Astrocyte of the cerebellum (primary cell): ENCODE data around the gene CRACR2A.

Source experiments
- DNase-seq: peaks from one replicate; pipeline ENCODE4 v3.0.0-alpha.2; 2011; ENCODE audit warnings: low read depth
- H3K4me3 ChIP-seq: 2 replicates; pipeline ENCODE4 v1.5.1; 2011; ENCODE audit warnings: mild to moderate bottlenecking, low read depth, low read length, moderate library complexity
- CTCF ChIP-seq: IDR thresholded peaks from 2 replicates; pipeline ENCODE4 v1.5.1; 2012; ENCODE audit warnings: low read length, low read depth, moderate library complexity, mild to moderate bottlenecking; ENCODE audit errors: missing control alignments
- in situ Hi-C: cut with HindIII; loops from 2 replicates; pipeline ENCODE4 v1.10.0; 2017; ENCODE audit warnings: low sequenced_read_pairs

CRACR2A gene

GRCh38 chr12:3603576-3603975, 149.3 kb downstream of the CRACR2A start:
- no peak for TF ChIP-seq CTCF
- in situ Hi-C loops: loop anchor here (10.0 kb wide), 1 partner anchor 81 kb away; no protein-coding TSS in a partner anchor
- H3K4me3 ChIP-seq: no peak overlapping the region
- no peak for DNase-seq

DNA sequence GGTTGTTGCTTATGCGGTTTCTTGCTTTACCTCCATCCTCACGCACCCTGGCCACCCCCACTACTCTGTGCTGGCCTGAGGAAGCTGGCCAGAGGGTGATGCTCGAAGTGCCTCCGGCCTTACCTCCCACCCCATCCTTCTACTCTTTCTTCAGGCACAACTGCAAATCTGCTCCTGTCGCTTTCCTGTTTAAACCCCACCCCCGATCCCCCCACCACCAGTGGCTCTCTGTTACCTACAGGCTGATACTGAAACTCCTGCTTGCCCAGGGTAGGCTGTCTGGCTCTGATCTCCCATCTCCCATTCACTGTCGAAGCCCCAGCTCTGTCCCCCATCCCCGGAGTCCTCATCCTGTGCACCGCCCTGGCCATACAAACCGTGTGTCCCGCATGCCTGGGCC, 150.4 kb downstream of the CRACR2A start:
- no peak overlapping the region for H3K4me3 ChIP-seq
- TF ChIP-seq CTCF: no peak
- in situ Hi-C loops: loop anchor here (10.0 kb wide), 1 partner anchor 82 kb away; no protein-coding TSS in a partner anchor
- no peak for DNase-seq

DNA sequence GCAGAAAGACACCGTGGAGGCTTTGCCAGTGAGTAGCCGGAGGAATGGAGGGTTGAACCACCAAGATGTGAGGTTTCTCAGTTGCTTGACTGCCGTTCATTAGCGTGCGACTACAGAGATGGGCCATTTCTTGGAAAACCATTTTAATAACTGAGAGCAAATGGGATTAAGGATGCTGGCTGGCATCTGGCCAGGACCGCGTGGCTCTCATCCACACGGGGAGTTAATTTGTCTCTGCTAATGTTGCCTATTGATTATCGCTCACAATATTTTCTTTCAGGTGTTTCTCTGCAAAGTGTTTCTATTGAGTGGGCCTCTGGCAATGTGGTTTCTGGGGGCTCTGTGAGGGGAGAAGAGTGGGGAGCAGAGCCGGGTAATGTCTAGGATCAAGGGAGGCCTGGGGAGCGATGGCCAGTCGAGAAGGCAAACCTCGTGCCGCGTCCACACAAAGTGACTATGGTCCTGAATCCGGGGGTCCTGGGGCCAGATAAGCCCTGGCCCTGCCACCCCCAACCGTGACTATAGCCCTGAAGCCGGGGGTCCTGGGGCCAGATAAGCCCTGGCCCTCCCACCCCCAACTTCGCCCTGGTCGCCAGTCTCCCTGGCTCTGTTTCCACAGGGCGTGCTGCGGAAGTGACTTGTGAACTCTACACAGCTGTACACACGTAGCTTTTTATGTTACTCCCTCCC, 151.3 kb downstream of the CRACR2A start:
- no peak for TF ChIP-seq CTCF
- in situ Hi-C loops: loop anchor here (10.0 kb wide), 1 partner anchor 83 kb away; no protein-coding TSS in a partner anchor
- DNase-seq: no peak
- no peak overlapping the region for H3K4me3 ChIP-seq

- no peak for TF ChIP-seq CTCF
- H3K4me3 ChIP-seq: no peak overlapping the region
- in situ Hi-C loops: loop anchor here (10.0 kb wide), 1 partner anchor 84 kb away; no protein-coding TSS in a partner anchor
- DNase-seq: no peak
Observed at GRCh38 chr12:3600951-3601350, 152.0 kb downstream of the CRACR2A start.

GRCh38 chr12:3600039-3600720, 152.7 kb downstream of the CRACR2A start:
- H3K4me3 ChIP-seq: no peak overlapping the region
- in situ Hi-C loops: loop anchor here (10.0 kb wide), 1 partner anchor 85 kb away; no protein-coding TSS in a partner anchor
- TF ChIP-seq CTCF: no peak
- DNase-seq: no peak

DNA sequence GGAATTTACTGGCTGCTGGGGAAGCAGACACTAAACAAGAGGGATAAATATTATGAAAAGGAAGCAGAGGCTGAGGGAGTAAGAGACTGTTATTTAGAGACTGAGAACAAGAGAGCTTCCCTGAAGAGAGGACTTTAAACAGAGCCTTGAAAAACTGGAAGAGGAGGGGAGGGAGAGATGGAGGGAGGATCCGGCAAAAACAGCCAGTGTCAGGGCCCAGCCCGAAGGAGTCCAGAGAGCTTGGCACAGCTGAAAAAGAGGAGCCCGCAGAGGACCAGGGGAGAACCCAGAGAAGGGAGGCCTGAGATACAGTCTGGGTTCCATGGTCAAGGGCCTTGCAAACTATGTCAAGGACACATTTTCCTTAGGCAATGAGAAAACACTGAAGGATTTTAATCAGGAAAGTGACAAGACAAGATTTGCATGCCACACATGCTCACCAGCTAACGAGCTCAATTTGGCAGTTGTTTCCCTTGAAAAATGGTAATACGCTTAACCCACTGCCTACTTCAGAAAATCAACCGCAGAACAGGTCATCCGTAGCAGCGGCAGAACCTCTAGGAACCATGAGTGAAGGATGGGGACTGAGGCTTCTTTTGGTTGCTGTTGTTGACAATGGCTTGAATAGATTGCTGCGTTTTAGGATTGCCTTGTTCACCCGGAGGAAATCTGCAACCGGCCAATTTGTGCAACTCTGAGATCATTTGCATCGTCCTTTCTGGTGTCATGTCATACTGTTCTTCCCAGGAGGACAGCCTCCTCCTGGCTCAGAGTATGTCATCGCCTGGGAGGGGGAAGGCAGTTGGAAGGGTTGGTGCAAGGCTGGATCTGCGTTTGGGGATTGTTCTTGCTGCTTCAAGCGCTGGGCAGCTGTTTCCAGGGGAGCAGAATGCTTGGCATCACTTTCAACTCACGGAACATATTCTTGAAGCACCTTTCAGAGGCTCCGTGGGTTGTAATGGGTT, 153.7 kb downstream of the CRACR2A start:
- DNase-seq: no peak
- H3K4me3 ChIP-seq: no peak overlapping the region
- no peak for TF ChIP-seq CTCF
- in situ Hi-C loops: no loop called here
